Mucosa of rectum (tissue), 2 donors: ENCODE data around the gene ZNF697.

Experiments used
- H3K27ac ChIP-seq, 2 donors: one replicate each; pipeline ENCODE4 v1.7.0; 2013; ENCODE audit warnings: inconsistent platforms in 2 of 2, low read depth in 2 of 2, low read length in 2 of 2
- H3K27me3 ChIP-seq, 2 donors: one replicate each; pipeline ENCODE4 v1.7.0; 2013; ENCODE audit warnings: low read length in 2 of 2; ENCODE audit not compliant: control insufficient read depth in 2 of 2, insufficient read depth in 2 of 2
- H3K36me3 ChIP-seq, 2 donors: one replicate each; pipeline ENCODE4 v1.7.0; 2013; ENCODE audit warnings: low read length in 2 of 2; ENCODE audit not compliant: control insufficient read depth in 2 of 2, insufficient read depth in 2 of 2
- H3K4me1 ChIP-seq, 2 donors: one replicate each; pipeline ENCODE4 v1.7.0; 2013; ENCODE audit warnings: low read length in 2 of 2, mild to moderate bottlenecking in 1 of 2; ENCODE audit not compliant: control insufficient read depth in 2 of 2, insufficient read depth in 2 of 2
- H3K4me3 ChIP-seq, 2 donors: one replicate each; pipeline ENCODE4 v1.7.0; 2013; ENCODE audit warnings: low read length in 2 of 2
- H3K9ac ChIP-seq, 2 donors: one replicate each; pipeline ENCODE4 v1.7.0; 2013; ENCODE audit warnings: low read length in 2 of 2, low read depth in 1 of 2, mild to moderate bottlenecking in 1 of 2
- H3K9me3 ChIP-seq, 2 donors: one replicate each; pipeline ENCODE4 v1.7.0; 2013; ENCODE audit warnings: low read length in 2 of 2; ENCODE audit not compliant: control insufficient read depth in 2 of 2
- donor health status: healthy.
- donor health status: Normal muscosa, but diverticular disease.

Gene ZNF697

DNA sequence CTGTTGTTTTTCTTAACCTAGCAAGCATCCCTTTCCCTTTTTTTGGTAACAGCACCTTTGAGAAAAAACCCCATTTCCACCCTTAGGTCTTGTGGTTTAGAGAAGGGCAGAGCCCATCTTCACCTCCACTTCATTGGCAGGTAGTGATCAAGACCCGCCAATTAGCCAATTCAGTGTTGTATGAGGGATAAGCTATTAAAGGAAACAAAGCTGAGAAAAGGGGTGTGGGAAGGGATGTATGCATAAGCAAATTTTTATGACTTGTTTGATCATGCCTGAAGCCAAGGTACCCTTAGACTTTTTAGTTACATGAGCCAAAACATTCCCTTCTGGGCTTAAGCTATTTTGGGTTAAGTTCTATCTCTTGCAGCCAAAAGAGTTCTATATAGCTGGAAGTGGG is 3.6 kb upstream of the ZNF697 start:
- no peak overlapping the region for H3K4me3 ChIP-seq
- H3K27me3 ChIP-seq, result no peaks in the 10 kb centered on the region
- peaks cover 7 to 9% of the 10 kb centered on the region in 2 donors for H3K4me1 ChIP-seq
- no peak overlapping the region for H3K9ac ChIP-seq
- H3K27ac ChIP-seq, result no peak overlapping the region
- H3K36me3 ChIP-seq, result no peaks in the 10 kb centered on the region
- H3K9me3 ChIP-seq, result no peaks in the 10 kb centered on the region

- H3K4me1 ChIP-seq, result peaks cover 8 to 9% of the 10 kb centered on the region in 2 donors
- no peak overlapping the region for H3K4me3 ChIP-seq
- no peak overlapping the region for H3K27ac ChIP-seq
- no peaks in the 10 kb centered on the region for H3K27me3 ChIP-seq
- H3K9me3 ChIP-seq, result no peaks in the 10 kb centered on the region
- no peaks in the 10 kb centered on the region for H3K36me3 ChIP-seq
- no peak overlapping the region for H3K9ac ChIP-seq
Observed at GRCh38 chr1:119651133-119651532, 3.1 kb upstream of the ZNF697 start.

- Histone ChIP-seq H3K4me1 (peaks cover 8 to 9% of the 10 kb centered on the region in 2 donors), H3K9ac (peak overlapping the region; percentile 74 to 87), H3K27ac (peak overlapping the region; percentile 80 to 81), H3K27me3 (no peaks in the 10 kb centered on the region), H3K9me3 (no peaks in the 10 kb centered on the region), H3K4me3 (peak overlapping the region; percentile 70 to 83), H3K36me3 (no peaks in the 10 kb centered on the region)
Observed at GRCh38 chr1:119648620-119649004, 546 bp upstream of the ZNF697 start.

GRCh38 chr1:119647228-119647733 is 785 bp downstream of the ZNF697 start:
- Histone ChIP-seq H3K4me3 (peak overlapping the region; percentile 83 to 89), H3K9ac (peak overlapping the region; percentile 71 to 87), H3K9me3 (no peaks in the 10 kb centered on the region), H3K4me1 (peaks cover 8 to 9% of the 10 kb centered on the region in 2 donors), H3K27ac (peak overlapping the region in 1 of 2 donors; percentile 80), H3K27me3 (no peaks in the 10 kb centered on the region), H3K36me3 (no peaks in the 10 kb centered on the region)

GRCh38 chr1:119646521-119647227 is 1.4 kb downstream of the ZNF697 start:
- Histone ChIP-seq H3K27me3 (no peaks in the 10 kb centered on the region), H3K9me3 (no peaks in the 10 kb centered on the region), H3K4me3 (peak overlapping the region; percentile 83 to 89), H3K9ac (peak overlapping the region in 1 of 2 donors; percentile 87), H3K4me1 (peaks cover 8 to 9% of the 10 kb centered on the region in 2 donors), H3K27ac (no peak overlapping the region), H3K36me3 (no peaks in the 10 kb centered on the region)

DNA sequence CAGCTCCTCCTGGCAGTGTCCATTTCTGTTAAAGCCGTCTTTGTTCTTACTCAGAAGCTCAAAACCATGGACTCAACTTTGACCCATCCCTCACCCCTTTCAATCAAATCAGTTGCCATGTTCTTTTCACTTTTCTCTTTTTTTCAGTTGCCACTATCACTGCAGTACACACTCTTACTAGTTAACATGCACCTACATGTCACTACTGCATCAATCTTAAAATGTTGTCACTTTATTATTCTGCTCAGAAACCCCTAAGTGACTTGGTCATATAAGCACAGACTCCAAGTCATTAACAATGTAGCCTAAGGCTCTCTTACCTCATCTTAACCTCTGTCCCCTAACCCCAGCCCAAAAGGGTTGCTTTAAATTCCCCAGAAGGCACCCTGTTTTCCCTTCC is 9.0 kb downstream of the ZNF697 start:
- H3K4me3 ChIP-seq, result no peak overlapping the region
- no peaks in the 10 kb centered on the region for H3K4me1 ChIP-seq
- no peaks in the 10 kb centered on the region for H3K27me3 ChIP-seq
- no peak overlapping the region for H3K27ac ChIP-seq
- no peaks in the 10 kb centered on the region for H3K9me3 ChIP-seq
- H3K36me3 ChIP-seq, result no peaks in the 10 kb centered on the region
- no peak overlapping the region for H3K9ac ChIP-seq

DNA sequence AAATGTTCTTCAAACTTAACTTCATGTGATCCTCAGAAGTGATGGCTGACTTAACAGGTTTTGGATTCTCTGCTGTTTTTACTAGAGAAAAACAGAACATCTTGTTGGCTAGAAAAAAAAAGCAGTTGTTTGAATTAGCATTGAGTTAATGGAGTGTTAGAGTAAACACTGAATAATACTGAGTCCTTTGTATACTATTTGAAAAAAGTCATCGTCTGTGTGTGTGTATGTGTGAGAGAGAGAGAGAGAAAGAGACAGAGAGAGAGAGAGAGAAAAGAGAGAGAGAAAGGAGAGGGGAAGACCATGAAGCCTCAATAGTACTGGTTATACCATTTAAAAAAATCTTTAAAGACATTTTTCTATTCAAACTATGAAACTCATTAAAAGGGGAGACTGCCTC is 10.4 kb downstream of the ZNF697 start:
- Histone ChIP-seq H3K27me3 (no peaks in the 10 kb centered on the region), H3K9ac (no peak overlapping the region), H3K9me3 (no peaks in the 10 kb centered on the region), H3K4me3 (no peak overlapping the region), H3K27ac (no peak overlapping the region), H3K4me1 (no peaks in the 10 kb centered on the region), H3K36me3 (no peaks in the 10 kb centered on the region)

DNA sequence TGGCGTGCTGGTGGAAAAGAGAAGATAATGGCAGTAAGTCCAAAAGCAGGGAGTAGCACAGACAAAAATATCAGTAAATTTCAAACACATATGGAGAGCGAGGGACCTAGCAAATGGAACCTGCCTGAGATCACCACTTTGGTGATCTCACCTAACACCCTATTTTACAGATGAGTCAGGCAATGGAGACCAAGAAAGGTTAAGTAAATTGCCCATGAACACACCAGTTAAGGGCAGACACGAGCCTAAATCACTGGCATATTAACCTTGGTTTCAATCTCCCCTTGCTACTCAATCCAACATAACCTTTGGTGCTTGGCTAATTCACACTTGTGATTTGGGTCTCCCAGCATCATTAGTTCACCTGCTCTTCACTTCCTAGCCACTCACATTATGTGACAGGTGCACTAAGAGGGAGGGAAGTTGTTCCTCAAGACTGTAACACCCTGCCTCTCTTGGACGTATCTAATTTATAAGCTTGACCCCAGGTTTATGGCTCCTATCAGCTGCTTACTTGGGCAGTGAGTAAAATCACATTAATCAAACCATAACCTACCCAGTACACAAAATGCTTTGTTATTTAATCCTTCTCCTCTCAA is 11.5 kb downstream of the ZNF697 start:
- Histone ChIP-seq H3K9ac (no peak overlapping the region), H3K27ac (no peak overlapping the region)

GRCh38 chr1:119635811-119636390 is 12.2 kb downstream of the ZNF697 start:
- H3K36me3 ChIP-seq, result no peaks in the 10 kb centered on the region
- H3K9ac ChIP-seq, result no peak overlapping the region
- H3K4me3 ChIP-seq, result no peak overlapping the region
- no peak overlapping the region for H3K27ac ChIP-seq
- peaks cover 7 to 12% of the 10 kb centered on the region in 2 donors for H3K4me1 ChIP-seq
- H3K27me3 ChIP-seq, result peaks cover 0 to 2% of the 10 kb centered on the region in 2 donors
- no peaks in the 10 kb centered on the region for H3K9me3 ChIP-seq

More for the DNA sequence above, 11.5 kb downstream of the ZNF697 start:
- Histone ChIP-seq H3K4me1 (peaks cover 4 to 7% of the 10 kb centered on the region in 2 donors), H3K36me3 (no peaks in the 10 kb centered on the region), H3K4me3 (no peak overlapping the region), H3K9me3 (no peaks in the 10 kb centered on the region), H3K27me3 (peaks cover 0 to 2% of the 10 kb centered on the region in 2 donors)

DNA sequence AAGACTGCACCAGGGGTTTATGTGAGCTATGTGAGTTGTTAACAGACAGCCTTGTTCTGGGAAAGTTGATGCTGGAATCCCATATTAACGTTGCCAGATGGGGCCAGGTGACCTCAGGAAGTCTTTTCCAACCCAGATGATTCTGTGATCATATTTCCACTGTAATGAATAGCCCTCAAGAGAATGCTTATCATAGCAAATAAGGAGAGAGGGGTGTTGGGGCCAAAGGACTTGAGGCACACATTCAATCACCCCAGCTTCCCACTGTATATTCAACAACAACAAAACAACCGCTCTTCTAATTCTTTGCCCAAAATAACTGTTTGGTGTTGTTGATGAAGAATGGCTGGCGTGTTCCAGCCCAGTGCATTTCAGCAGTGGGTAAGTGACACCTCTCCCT is 14.1 kb downstream of the ZNF697 start:
- H3K36me3 ChIP-seq, result no peaks in the 10 kb centered on the region
- no peak overlapping the region for H3K9ac ChIP-seq
- no peak overlapping the region for H3K4me3 ChIP-seq
- no peak overlapping the region for H3K27ac ChIP-seq
- no peaks in the 10 kb centered on the region for H3K9me3 ChIP-seq
- H3K27me3 ChIP-seq, result peaks cover 0 to 2% of the 10 kb centered on the region in 2 donors
- H3K4me1 ChIP-seq, result peaks cover 8 to 12% of the 10 kb centered on the region in 2 donors
